Central memory CD8-positive, alpha-beta T cell (primary cell): ENCODE data around the gene SETD6.
A peak's percentile ranks its signal among the peaks of the same experiment; 100 is the strongest.

Source experiments
- ATAC-seq: fragments of 150-1000 bp; cut with Tn5 transposase; replicated peaks from 2 replicates; pipeline ENCODE4 v1.10.0; 2022; ENCODE audit warnings: mild to moderate bottlenecking, moderate FRiP score, moderate number of reproducible peaks; ENCODE audit not compliant: poor library complexity, severe bottlenecking; ENCODE audit errors: extremely low read depth
- DNase-seq, 2 donors: peaks; one replicate each; pipeline ENCODE4 v3.0.0; 2021; ENCODE audit warnings: low spot score in 2 of 2
- H3K27ac Mint-ChIP-seq: one replicate; pipeline ENCODE4 v1.8.0; 2022; ENCODE audit warnings: low read depth, mild to moderate bottlenecking, moderate library complexity, mixed read lengths
- H3K27me3 Mint-ChIP-seq: one replicate; pipeline ENCODE4 v1.8.0; 2022; ENCODE audit warnings: mixed read lengths
- H3K36me3 Mint-ChIP-seq: one replicate; pipeline ENCODE4 v1.8.0; 2022; ENCODE audit warnings: mild to moderate bottlenecking, moderate library complexity, mixed read lengths; ENCODE audit not compliant: insufficient read depth
- H3K4me1 Mint-ChIP-seq: one replicate; pipeline ENCODE4 v1.8.0; 2022; ENCODE audit warnings: mixed read lengths
- H3K4me3 Mint-ChIP-seq: one replicate; pipeline ENCODE4 v1.8.0; 2022; ENCODE audit warnings: mild to moderate bottlenecking, moderate library complexity, mixed read lengths
- H3K9me3 Mint-ChIP-seq: one replicate; pipeline ENCODE4 v1.8.0; 2022; ENCODE audit warnings: mixed read lengths

Gene SETD6

GRCh38 chr16:58497935-58498334 lies 17.4 kb upstream of the SETD6 start:
- H3K27ac Mint-ChIP-seq = no peak overlapping the region
- H3K36me3 Mint-ChIP-seq = peaks cover under 1% of the 10 kb centered on the region
- DNase-seq (no peak), ATAC-seq (no peak)
- peaks cover 84% of the 10 kb centered on the region for H3K27me3 Mint-ChIP-seq
- no peaks in the 10 kb centered on the region for H3K9me3 Mint-ChIP-seq
- no peak overlapping the region for H3K4me3 Mint-ChIP-seq
- H3K4me1 Mint-ChIP-seq = peaks cover 10% of the 10 kb centered on the region

DNA sequence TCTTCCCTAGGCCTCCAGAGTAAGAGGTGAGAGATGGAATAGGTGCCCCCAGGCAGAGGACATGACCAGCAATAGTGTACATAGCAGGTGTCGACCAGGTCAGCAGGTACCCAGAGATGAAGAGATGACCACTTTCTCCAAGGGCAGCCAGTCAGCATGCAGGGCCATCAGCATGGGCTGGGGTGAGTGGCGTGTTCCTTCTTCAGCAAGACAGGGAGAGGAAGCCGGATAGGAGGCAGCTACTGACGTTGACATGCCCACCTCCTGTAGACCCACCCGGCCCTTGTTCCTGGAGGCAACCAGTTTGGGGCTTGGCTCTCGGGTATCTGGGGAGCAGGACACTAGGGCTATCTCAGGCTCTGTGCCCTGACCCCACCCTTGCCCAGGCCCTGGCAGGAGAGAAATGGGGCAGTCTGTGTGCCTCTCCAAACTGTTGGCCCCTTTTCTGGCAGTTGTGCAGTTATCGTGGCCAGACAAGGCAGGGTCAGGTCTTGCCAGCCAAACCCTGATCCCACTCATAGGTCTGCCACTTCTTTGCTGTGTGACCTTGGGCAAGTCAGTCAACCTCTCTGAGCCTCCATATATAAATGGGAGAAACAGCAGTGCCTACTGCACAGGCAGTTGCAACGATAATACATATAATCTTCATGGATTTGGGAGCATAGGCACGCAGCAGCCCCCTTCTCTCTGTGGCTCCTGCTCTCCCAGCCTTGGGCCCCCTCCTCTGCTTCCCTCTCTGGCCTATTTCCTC lies 16.8 kb upstream of the SETD6 start:
- no peak for DNase-seq
- H3K27me3 Mint-ChIP-seq = peaks cover 84% of the 10 kb centered on the region
- no peaks in the 10 kb centered on the region for H3K9me3 Mint-ChIP-seq
- peaks cover 1% of the 10 kb centered on the region for H3K36me3 Mint-ChIP-seq
- no peak for ATAC-seq
- no peak overlapping the region for H3K4me3 Mint-ChIP-seq
- H3K27ac Mint-ChIP-seq = no peak overlapping the region
- peaks cover 10% of the 10 kb centered on the region for H3K4me1 Mint-ChIP-seq

GRCh38 chr16:58499092-58499511 lies 16.2 kb upstream of the SETD6 start:
- Mint-ChIP-seq H3K9me3 (no peaks in the 10 kb centered on the region), H3K27ac (no peak overlapping the region), H3K4me1 (peaks cover 10% of the 10 kb centered on the region), H3K36me3 (peaks cover 1% of the 10 kb centered on the region), H3K4me3 (no peak overlapping the region), H3K27me3 (peaks cover 80% of the 10 kb centered on the region)
- DNase-seq (no peak), ATAC-seq (no peak)

GRCh38 chr16:58499615-58500351 lies 15.5 kb upstream of the SETD6 start, which contains the start of gene NDRG4:
Gene NDRG4 (plus strand): TSS chr16:58500143. CDS start chr16:58500249, 106 bp downstream.
- peak within 1 kb of the TSS; percentile 58 for H3K4me3 Mint-ChIP-seq
- no peaks in the 10 kb centered on the region for H3K9me3 Mint-ChIP-seq
- DNase-seq = no peak
- H3K27me3 Mint-ChIP-seq = peaks cover 73% of the 10 kb centered on the region
- peaks cover 1% of the 10 kb centered on the region for H3K36me3 Mint-ChIP-seq
- no peak within 1 kb of the TSS for H3K27ac Mint-ChIP-seq
- ATAC-seq = peak; percentile 41
- H3K4me1 Mint-ChIP-seq = peaks cover 10% of the 10 kb centered on the region

GRCh38 chr16:58500430-58501241 lies 14.7 kb upstream of the SETD6 start:
- Mint-ChIP-seq H3K9me3 (no peaks in the 10 kb centered on the region), H3K36me3 (peaks cover 1% of the 10 kb centered on the region), H3K4me3 (peak overlapping the region; percentile 58), H3K27ac (peak overlapping the region; percentile 64), H3K27me3 (peaks cover 64% of the 10 kb centered on the region), H3K4me1 (peaks cover 6% of the 10 kb centered on the region)
- ATAC-seq = no peak
- DNase-seq = no peak

- peak overlapping the region; percentile 58 for H3K4me3 Mint-ChIP-seq
- H3K27me3 Mint-ChIP-seq = peaks cover 61% of the 10 kb centered on the region
- peaks cover 5% of the 10 kb centered on the region for H3K4me1 Mint-ChIP-seq
- ATAC-seq (no peak), DNase-seq (no peak)
- peak overlapping the region; percentile 64 for H3K27ac Mint-ChIP-seq
- peaks cover 1% of the 10 kb centered on the region for H3K36me3 Mint-ChIP-seq
- H3K9me3 Mint-ChIP-seq = no peaks in the 10 kb centered on the region
Measured at GRCh38 chr16:58501242-58502131, 13.8 kb upstream of the SETD6 start.

- no peak for ATAC-seq
- Mint-ChIP-seq H3K4me1 (peaks cover 5% of the 10 kb centered on the region), H3K27ac (no peak overlapping the region), H3K9me3 (no peaks in the 10 kb centered on the region), H3K27me3 (peaks cover 61% of the 10 kb centered on the region), H3K36me3 (peaks cover 1% of the 10 kb centered on the region), H3K4me3 (no peak overlapping the region)
- no peak for DNase-seq
Measured at GRCh38 chr16:58502217-58502921, 12.9 kb upstream of the SETD6 start.

DNA sequence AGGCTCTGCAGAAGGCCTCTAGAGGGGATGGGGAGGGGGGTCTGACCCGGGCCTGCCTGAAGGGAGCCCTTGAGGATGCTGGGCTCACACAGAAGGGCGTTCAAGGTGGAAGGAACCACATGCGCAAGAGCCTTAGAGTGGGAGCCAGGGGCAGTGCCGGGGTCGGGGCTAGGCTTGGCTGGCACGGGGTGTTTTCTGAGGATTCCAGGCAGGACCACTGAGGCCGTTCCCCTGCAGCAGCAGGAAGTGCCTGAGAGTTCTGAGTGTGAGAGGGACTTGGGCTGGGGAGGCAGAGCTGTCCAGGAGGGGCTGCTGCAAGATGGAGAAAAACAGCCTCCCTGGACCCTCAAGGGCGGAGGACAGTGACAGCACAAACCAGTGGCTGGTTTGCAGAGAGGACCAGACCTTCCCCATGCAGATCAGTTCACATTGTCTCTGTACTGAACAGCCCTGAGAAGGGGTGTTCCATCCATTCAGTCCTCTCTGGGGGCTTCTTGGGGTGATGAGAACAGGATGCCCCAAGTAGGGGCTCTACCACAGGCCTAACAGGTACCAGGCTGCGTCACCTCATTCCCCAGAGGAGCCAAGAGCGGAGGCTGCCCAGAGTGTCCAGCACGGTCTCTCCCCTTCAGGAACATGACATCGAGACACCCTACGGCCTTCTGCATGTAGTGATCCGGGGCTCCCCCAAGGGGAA lies 12.0 kb upstream of the SETD6 start:
- Mint-ChIP-seq H3K36me3 (peaks cover 3% of the 10 kb centered on the region), H3K4me3 (no peak overlapping the region), H3K27me3 (peaks cover 52% of the 10 kb centered on the region), H3K9me3 (no peaks in the 10 kb centered on the region), H3K4me1 (peaks cover 5% of the 10 kb centered on the region), H3K27ac (no peak overlapping the region)
- ATAC-seq (no peak), DNase-seq (no peak)

GRCh38 chr16:58503863-58504688 lies 11.2 kb upstream of the SETD6 start:
- peaks cover 45% of the 10 kb centered on the region for H3K27me3 Mint-ChIP-seq
- peaks cover 5% of the 10 kb centered on the region for H3K4me1 Mint-ChIP-seq
- no peak overlapping the region for H3K4me3 Mint-ChIP-seq
- ATAC-seq (no peak), DNase-seq (no peak)
- no peaks in the 10 kb centered on the region for H3K9me3 Mint-ChIP-seq
- H3K27ac Mint-ChIP-seq = no peak overlapping the region
- H3K36me3 Mint-ChIP-seq = peaks cover 3% of the 10 kb centered on the region

GRCh38 chr16:58506241-58507194 lies 8.8 kb upstream of the SETD6 start:
- Mint-ChIP-seq H3K36me3 (peaks cover 3% of the 10 kb centered on the region), H3K9me3 (no peaks in the 10 kb centered on the region), H3K4me1 (peaks cover under 1% of the 10 kb centered on the region), H3K27me3 (peaks cover 22% of the 10 kb centered on the region), H3K4me3 (no peak overlapping the region), H3K27ac (no peak overlapping the region)
- ATAC-seq = no peak
- DNase-seq = no peak
